Erythroblast (primary cell): ENCODE results near the gene MSMB.

Experiments used
- GATA1 ChIP-seq: IDR thresholded peaks from 2 replicates; pipeline ENCODE4 v1.6.1; 2011; ENCODE audit warnings: low read depth, mild to moderate bottlenecking, control low read depth, low read length, moderate library complexity
- POLR2A ChIP-seq: IDR thresholded peaks from 2 replicates; pipeline ENCODE4 v1.6.1; 2011; ENCODE audit warnings: mild to moderate bottlenecking, low read length

DNA sequence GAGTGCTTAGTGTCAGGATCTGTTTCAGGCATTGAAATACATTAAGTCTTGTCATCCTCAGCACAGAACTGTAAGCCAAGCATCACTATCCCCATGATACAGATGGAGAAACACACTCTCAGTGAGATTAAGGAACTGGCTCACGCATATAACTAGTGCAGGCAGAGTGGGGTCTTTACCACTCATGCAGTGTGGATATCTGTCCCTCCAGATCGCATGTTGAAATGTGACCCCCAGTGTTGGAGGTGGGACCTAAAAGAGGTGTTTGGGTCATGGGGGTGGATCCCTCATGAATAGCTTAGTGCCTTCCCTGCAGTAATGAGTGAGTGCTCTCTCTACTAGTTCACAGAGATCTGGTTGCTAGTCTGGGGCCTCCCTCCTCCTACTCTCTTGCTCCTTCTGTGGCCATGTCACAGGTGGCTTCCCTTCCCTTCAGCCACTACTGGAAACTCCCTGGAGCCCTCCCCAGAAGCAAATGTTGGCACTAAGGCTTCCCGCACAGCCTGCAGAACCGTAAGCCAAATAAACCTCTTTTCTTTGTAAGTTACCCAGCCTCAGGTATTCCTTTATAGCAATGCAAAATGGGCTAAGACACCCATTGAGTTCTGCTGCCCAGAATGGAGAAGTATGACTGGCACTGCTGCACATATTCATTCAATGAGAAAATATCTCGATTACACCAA is 31.8 kb upstream of the MSMB start:
- TF ChIP-seq POLR2A (no peak), GATA1 (no peak)
